GM21786 (cell line): ENCODE data around the gene NTN4.
"Not testable (repeated sequence)": the region's sequence is repeated elsewhere in the genome, so short reads cannot be mapped to it uniquely, and the experiment has no call there.

Experiments
- ATAC-seq: cut with Tn5 transposase; IDR thresholded peaks from one replicate; pipeline ENCODE4 v1.9.1; 2021; ENCODE audit not compliant: unreplicated experiment

Gene NTN4

GRCh38 chr12:95756362-95756761, 34.2 kb downstream of the NTN4 start:
- no peak for ATAC-seq

GRCh38 chr12:95755261-95755865, 35.2 kb downstream of the NTN4 start:
- no peak for ATAC-seq

GRCh38 chr12:95746062-95746461, 44.5 kb downstream of the NTN4 start:
- not testable (repeated sequence) for ATAC-seq

GRCh38 chr12:95742586-95742985, 48.0 kb downstream of the NTN4 start:
- ATAC-seq = no peak

- ATAC-seq = no peak
Measured at GRCh38 chr12:95741635-95742034, 48.9 kb downstream of the NTN4 start.

GRCh38 chr12:95740751-95741150, 49.8 kb downstream of the NTN4 start:
- ATAC-seq = no peak

- ATAC-seq = no peak
Measured at GRCh38 chr12:95739561-95740313, 50.8 kb downstream of the NTN4 start.

- ATAC-seq = no peak
Measured at GRCh38 chr12:95738024-95738611, 52.4 kb downstream of the NTN4 start.

- ATAC-seq = no peak
Measured at GRCh38 chr12:95736631-95737030, 53.9 kb downstream of the NTN4 start.

GRCh38 chr12:95735728-95736127, 54.8 kb downstream of the NTN4 start:
- ATAC-seq = not testable (repeated sequence)

GRCh38 chr12:95733141-95733825, 57.3 kb downstream of the NTN4 start:
- no peak for ATAC-seq

GRCh38 chr12:95731519-95731958, 59.0 kb downstream of the NTN4 start:
- ATAC-seq = no peak

GRCh38 chr12:95730457-95730856, 60.1 kb downstream of the NTN4 start:
- no peak for ATAC-seq

GRCh38 chr12:95726903-95727302, 63.7 kb downstream of the NTN4 start:
- no peak for ATAC-seq

- ATAC-seq = no peak
Measured at GRCh38 chr12:95724767-95725166, 65.8 kb downstream of the NTN4 start.

- ATAC-seq = no peak
Measured at GRCh38 chr12:95723693-95724384, 66.7 kb downstream of the NTN4 start.

GRCh38 chr12:95721320-95721719, 69.2 kb downstream of the NTN4 start:
- ATAC-seq = no peak

- no peak for ATAC-seq
Measured at GRCh38 chr12:95720146-95720545, 70.4 kb downstream of the NTN4 start.

GRCh38 chr12:95718772-95719171, 71.8 kb downstream of the NTN4 start:
- ATAC-seq = no peak

GRCh38 chr12:95718006-95718431, 72.5 kb downstream of the NTN4 start:
- ATAC-seq = no peak

GRCh38 chr12:95717316-95717928, 73.1 kb downstream of the NTN4 start:
- no peak for ATAC-seq
